ENCODE results near the gene GPT2.
"Not testable (repeated sequence)": the region's sequence is repeated elsewhere in the genome, so short reads cannot be mapped to it uniquely, and the experiment has no call there.

The GPT2 gene

GRCh38 chr16:46929378-46930332 is 45.5 kb downstream of the GPT2 start:
- no peak overlapping the region for H3K4me3 ChIP-seq (ENCODE audit: low read length)
- TF ChIP-seq ZNF274 (IDR thresholded peaks at IDR 0.05; ENCODE audit: low read depth, low read length): no peak

DNA sequence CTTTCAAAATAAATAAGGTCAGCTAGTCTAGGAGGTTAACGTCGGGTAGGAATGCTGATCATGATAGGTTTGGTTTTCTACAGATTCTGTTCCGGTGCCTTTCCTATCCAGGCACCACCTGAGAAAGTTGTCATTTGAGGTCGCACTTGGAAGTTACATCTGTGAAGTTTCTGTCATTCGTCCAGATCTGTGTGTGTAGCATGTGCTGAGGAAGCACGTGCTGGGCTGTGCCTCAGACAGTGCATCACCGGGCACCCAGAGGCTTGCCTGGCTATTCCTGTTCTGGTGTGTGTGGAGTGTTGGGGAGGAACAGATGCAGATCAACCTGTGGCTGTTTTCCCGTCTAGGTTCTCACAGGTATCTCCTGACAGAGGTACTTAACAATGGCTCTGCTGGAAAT is 46.7 kb downstream of the GPT2 start:
- no peak overlapping the region for H3K4me3 ChIP-seq (ENCODE audit: low read length)
- no peak for TF ChIP-seq ZNF274 (IDR thresholded peaks at IDR 0.05; ENCODE audit: low read depth, low read length)

DNA sequence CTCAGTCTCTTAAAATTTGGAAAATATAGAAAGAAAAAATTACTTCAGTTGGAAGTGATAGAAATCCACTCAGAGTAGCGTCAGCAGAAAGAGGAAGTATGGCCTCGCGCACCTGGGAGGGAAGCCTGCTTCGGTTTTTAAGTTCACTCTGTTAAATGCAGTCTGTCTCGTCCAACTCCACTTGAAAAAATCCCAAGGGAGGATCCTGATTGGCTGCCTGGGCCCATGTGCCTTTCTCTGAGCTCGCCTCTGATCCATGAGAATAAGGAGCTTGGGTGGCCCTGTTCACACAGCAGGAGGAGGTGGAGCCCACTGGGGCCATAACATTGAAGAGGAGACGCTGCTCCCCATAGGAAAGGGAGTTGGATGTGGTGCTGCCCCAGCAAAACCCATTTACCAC is 48.6 kb downstream of the GPT2 start:
- H3K4me3 ChIP-seq (ENCODE audit: low read length): no peak overlapping the region
- no peak for TF ChIP-seq ZNF274 (IDR thresholded peaks at IDR 0.05; ENCODE audit: low read depth, low read length)

- TF ChIP-seq ZNF274 (IDR thresholded peaks at IDR 0.05; ENCODE audit: low read depth, low read length): no peak
- H3K4me3 ChIP-seq (ENCODE audit: low read length): no peak overlapping the region
These were observed 53.4 kb downstream of the GPT2 start for GRCh38 chr16:46937536-46937935.

- H3K4me3 ChIP-seq (ENCODE audit: low read length): not testable (repeated sequence)
These were observed 60.6 kb downstream of the GPT2 start for GRCh38 chr16:46944713-46945112.

DNA sequence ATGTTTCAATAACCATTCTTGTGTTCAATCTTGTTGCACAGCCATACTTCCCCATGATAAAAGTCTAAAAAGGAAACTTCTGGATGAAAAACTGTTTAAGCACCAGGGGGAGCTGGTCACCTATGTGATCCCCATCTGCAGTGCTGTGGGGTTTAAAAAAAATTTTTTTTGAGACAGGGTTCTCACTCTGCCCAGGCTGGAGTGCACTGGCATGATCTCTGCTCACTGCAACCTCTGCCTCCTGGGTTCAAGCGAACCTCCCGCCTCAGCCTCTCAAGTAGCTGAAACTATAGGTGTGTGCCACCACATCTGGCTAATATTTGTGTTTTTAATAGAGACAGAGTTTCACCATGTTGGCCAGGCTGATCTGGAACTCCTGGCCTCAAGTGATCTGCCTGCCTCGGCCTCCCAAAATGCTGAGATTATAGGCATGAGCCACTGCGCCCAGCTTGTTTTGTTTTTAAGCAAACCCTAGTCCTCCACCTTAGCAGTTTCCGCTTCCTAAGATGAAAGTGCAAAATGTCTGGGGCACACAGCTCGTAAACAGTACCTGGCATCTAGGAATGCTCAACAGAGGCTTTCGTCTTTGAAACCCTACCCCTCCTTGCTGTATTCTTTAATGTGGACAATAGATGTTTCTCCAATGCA is 63.9 kb downstream of the GPT2 start:
- H3K4me3 ChIP-seq (ENCODE audit: low read length): no peak overlapping the region
- no peak for TF ChIP-seq ZNF274 (IDR thresholded peaks at IDR 0.05; ENCODE audit: low read depth, low read length)

- no peak for TF ChIP-seq ZNF274 (IDR thresholded peaks at IDR 0.05; ENCODE audit: low read depth, low read length)
- no peak overlapping the region for H3K4me3 ChIP-seq (ENCODE audit: low read length)
These were observed 64.5 kb downstream of the GPT2 start for GRCh38 chr16:46948548-46949166.

- H3K4me3 ChIP-seq (ENCODE audit: low read length): no peak overlapping the region
- TF ChIP-seq ZNF274 (IDR thresholded peaks at IDR 0.05; ENCODE audit: low read depth, low read length): no peak
These were observed 65.2 kb downstream of the GPT2 start for GRCh38 chr16:46949241-46949892.

DNA sequence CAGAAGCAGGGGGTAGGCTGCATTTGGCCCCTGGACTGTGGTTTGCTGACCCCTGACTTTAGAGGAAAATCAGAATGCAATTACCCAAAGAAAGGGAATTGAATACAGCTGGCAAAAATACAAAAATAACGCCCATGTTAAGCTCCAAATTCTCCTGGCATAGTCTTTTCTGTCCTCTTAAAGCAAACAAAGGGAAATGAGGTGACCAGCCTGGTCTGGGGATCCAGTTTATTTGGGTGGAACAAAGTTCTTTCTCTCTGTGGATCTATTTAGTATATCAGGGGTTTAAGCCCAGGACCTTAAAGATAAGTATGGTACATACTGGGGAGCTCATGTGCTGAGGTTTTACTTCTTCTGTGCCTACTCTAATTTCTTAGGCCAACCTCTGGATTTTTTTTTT is 65.8 kb downstream of the GPT2 start:
- H3K4me3 ChIP-seq (ENCODE audit: low read length): no peak overlapping the region
- no peak for TF ChIP-seq ZNF274 (IDR thresholded peaks at IDR 0.05; ENCODE audit: low read depth, low read length)

DNA sequence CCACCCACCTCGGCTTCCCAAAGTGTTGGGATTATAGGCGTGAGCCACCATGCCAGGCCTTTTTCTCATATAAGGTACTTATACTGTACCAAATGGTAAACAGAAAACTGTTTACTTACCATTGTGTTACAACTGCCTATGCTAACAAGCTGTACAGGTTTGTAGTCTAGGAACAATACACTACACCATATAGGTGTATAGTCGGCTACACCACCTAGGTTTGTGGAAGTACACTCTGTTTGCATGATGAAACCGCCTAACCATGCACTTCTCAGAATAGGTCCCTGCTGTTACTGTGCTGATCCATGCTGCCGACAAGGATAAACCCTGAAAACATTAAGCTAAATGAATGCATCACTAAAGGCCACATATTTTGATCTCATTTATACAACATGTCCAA is 70.4 kb downstream of the GPT2 start:
- TF ChIP-seq ZNF274 (IDR thresholded peaks at IDR 0.05; ENCODE audit: low read depth, low read length): no peak
- no peak overlapping the region for H3K4me3 ChIP-seq (ENCODE audit: low read length)

DNA sequence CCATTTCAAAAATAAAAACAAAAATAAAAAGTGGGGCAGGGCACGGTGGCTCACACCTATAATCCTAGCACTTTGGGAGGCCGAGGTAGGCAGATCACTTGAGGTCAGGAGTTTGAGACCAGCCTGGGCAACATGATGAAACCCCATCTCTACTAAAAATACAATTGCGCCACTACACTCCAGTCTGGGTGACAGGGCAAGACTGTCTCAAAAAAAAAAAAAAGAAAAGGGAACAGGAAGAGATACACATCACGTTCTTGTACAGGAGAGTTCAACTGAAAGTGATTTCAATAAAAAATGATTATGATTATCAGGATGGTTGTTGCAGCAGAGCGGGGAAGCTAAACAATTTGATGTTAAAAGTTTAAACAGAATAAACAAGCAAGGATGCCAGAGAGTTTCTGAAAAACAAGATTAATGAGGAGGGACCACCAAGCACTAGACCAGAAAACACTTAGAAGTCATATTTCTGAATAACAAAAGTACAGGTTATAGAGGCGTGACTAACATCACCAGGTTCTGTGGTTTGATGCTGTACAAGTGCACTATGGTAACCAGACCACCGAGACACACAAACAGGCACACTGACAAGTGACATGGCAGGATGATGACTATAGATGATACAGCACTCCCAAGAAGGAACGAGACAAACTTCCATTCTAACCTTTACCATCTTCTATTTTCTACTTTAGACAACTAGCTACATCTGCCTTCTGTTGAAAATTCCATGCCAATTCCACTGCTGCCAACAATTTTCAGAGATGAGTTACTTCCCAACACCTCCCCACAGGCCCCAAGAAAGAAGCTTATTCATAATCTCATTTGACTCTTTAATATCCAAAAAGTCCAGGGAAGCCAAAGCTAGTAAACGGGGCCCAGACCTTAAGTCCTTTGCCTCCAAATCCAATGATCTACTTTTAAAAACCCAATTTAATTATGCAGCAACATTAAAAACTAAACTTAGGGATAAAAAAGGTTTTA is 77.5 kb downstream of the GPT2 start:
- no peak for TF ChIP-seq ZNF274 (IDR thresholded peaks at IDR 0.05; ENCODE audit: low read depth, low read length)
- no peak overlapping the region for H3K4me3 ChIP-seq (ENCODE audit: low read length)

DNA sequence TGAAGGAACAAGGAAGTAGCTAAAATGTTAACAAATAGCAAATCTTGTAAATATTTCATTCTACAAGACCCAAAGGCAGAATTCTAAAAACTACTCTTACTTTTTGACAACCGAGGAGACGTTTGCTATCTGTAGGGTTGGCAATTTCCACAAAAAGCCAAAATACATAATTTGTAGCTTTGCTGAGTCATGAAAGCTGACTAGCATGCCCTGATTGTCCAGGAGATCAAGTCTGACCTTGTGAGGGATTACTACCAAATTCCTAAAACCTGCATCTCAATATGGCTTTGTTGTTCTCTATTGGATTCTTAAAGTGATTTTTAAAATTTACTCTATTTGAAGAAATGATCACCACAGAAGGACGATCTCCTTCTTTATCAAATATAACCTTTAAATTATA is 78.5 kb downstream of the GPT2 start:
- no peak overlapping the region for H3K4me3 ChIP-seq (ENCODE audit: low read length)
- TF ChIP-seq ZNF274 (IDR thresholded peaks at IDR 0.05; ENCODE audit: low read depth, low read length): no peak

DNA sequence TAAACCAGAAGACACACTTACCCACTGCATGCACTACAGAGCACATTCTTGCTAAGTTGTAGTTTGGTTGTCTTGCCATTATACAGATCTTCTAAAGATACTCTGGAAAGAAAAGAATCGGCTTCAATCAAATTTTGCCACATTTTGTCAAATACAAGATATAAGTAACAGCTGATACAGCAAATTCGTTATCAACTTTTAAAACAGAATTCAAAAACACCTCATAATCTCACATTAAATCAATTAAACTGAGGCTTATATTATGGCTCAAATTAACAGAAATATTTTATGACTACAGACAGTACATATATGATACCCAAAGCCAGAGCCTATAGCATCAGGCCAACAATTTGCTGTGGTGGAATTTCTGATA is 83.9 kb downstream of the GPT2 start:
- no peak overlapping the region for H3K4me3 ChIP-seq (ENCODE audit: low read length)
- TF ChIP-seq ZNF274 (IDR thresholded peaks at IDR 0.05; ENCODE audit: low read depth, low read length): no peak
